K562 (cell line): ENCODE data around the gene CCDC136. TPM values are rescaled to one million over a fixed set of nuclear protein-coding genes. Genes with fewer than 3 reads are reported as not detected.

Source experiments
- HDAC2 ChIP-seq: fragments of 450-650 bp; IDR thresholded peaks from 2 replicates; pipeline ENCODE4 v1.6.1; 2016; ENCODE audit warnings: mild to moderate bottlenecking
- HINFP ChIP-seq: fragments of 450-650 bp; conservative IDR thresholded peaks from 2 replicates; pipeline ENCODE4 v1.6.1; 2016; ENCODE audit warnings: missing genetic modification characterization, low read depth, mild to moderate bottlenecking, control low read depth, missing compliant biosample characterization
- HIVEP1 ChIP-seq: fragments of 250-450 bp; sonication (Bioruptor Pico); IDR thresholded peaks from 2 replicates; pipeline ENCODE4 v1.4.0; 2020; ENCODE audit warnings: mild to moderate bottlenecking
- KHSRP ChIP-seq: fragments of 450-650 bp; IDR thresholded peaks from 2 replicates; pipeline ENCODE4 v1.6.1; 2017
- MTA3 ChIP-seq: fragments of 450-650 bp; formaldehyde crosslinking; IDR thresholded peaks from 2 replicates; pipeline ENCODE4 v1.6.1; 2017; ENCODE audit warnings: mild to moderate bottlenecking, borderline replicate concordance
- MXD1 ChIP-seq: fragments of 250-450 bp; sonication (Bioruptor Pico); IDR thresholded peaks from 2 replicates; pipeline ENCODE4 v1.8.0; 2021; ENCODE audit warnings: borderline replicate concordance, mild to moderate bottlenecking, moderate library complexity; ENCODE audit not compliant: poor library complexity, severe bottlenecking
- PHTF2 ChIP-seq: fragments of 250-450 bp; sonication (Bioruptor Pico); IDR thresholded peaks from 2 replicates; pipeline ENCODE4 v1.5.0; 2021; ENCODE audit warnings: mild to moderate bottlenecking
- POLR2B ChIP-seq: fragments of 450-650 bp; IDR thresholded peaks from 2 replicates; pipeline ENCODE4 v1.6.1; 2018; ENCODE audit warnings: low read depth; ENCODE audit not compliant: partially characterized antibody
- POLR2H ChIP-seq: IDR thresholded peaks from 2 replicates; pipeline ENCODE4 v1.6.1; 2016; ENCODE audit warnings: missing genetic modification characterization, low read depth, mild to moderate bottlenecking, control low read depth, missing compliant biosample characterization, moderate library complexity
- PTBP1 ChIP-seq: fragments of 200-400 bp; formaldehyde crosslinking; IDR thresholded peaks from 2 replicates; pipeline ENCODE4 v1.6.1; 2017; ENCODE audit warnings: low read depth, low read length
- SMAD3 ChIP-seq: fragments of 450-650 bp; formaldehyde crosslinking; conservative IDR thresholded peaks from 2 replicates; pipeline ENCODE4 v1.4.0; 2020; ENCODE audit warnings: mild to moderate bottlenecking
- SMC3 ChIP-seq: conservative IDR thresholded peaks from 2 replicates; pipeline ENCODE4 v1.6.1; 2011; ENCODE audit warnings: low read depth, low read length, improper control_type of control experiment; ENCODE audit not compliant: insufficient read depth
- SNRNP70 ChIP-seq: fragments of 200-400 bp; formaldehyde crosslinking; optimal IDR thresholded peaks from 2 replicates; pipeline ENCODE3; 2017; ENCODE audit warnings: low read depth, low read length
- YBX1 ChIP-seq: fragments of 450-650 bp; IDR thresholded peaks from 2 replicates; pipeline ENCODE4 v1.7.1; 2016; ENCODE audit warnings: mild to moderate bottlenecking
- ZNF184 ChIP-seq: sonication (generic); formaldehyde crosslinking; IDR thresholded peaks from 2 replicates; pipeline ENCODE4 v1.5.0; 2020; ENCODE audit warnings: missing genetic modification reagents
- ZNF780A ChIP-seq: fragments of 250-450 bp; sonication (Bioruptor Pico); IDR thresholded peaks from 2 replicates; pipeline ENCODE4 v1.5.0; 2021; ENCODE audit warnings: mild to moderate bottlenecking
- polyA plus RNA-seq, 8 experiments: library from polyadenylated mRNA; depleted of rRNA in 4 of 8; stranded (reverse) in 5 of 8; unstranded in 3 of 8; fragments of >200 nt; fragmentation: Nextera tagmentation in 2 of 8; fragmentation: Illumina TruSeq in 1 of 8; extraction: Ambion mirVana in 2 of 8; extraction: Trizol in 1 of 8; gene quantifications; 2 replicates each; pipeline versions ENCODE4 v1.2.1 to v1.2.3, GENCODE V29; 2011 to 2014; ENCODE audit warnings: inconsistent platforms in 1 of 8, missing spikeins in 1 of 8
- total RNA-seq, 7 experiments: library from RNA; depleted of rRNA in 6 of 7; stranded (reverse); fragments of >200 nt in 6 of 7; fragmentation: Illumina TruSeq in 2 of 7; extraction: Trizol in 2 of 7; gene quantifications; 2 replicates each; pipeline versions ENCODE4 v1.2.1 to v1.2.3, GENCODE V29; 2011 to 2021; ENCODE audit warnings: low replicate concordance in 1 of 7
- TF ChIP-seq, protein P1 (sequence below): fragments of 450-650 bp; formaldehyde crosslinking; IDR thresholded peaks from 2 replicates; pipeline ENCODE4 v1.4.0; 2020; ENCODE audit warnings: mild to moderate bottlenecking, moderate library complexity
- TF ChIP-seq, protein P2 (sequence below): fragments of 250-450 bp; sonication (Bioruptor Pico); IDR thresholded peaks from 2 replicates; pipeline ENCODE4 v1.4.0; 2020; ENCODE audit warnings: mild to moderate bottlenecking, moderate library complexity

The CCDC136 gene
- total and polyA plus RNA-seq, 9 of the 15 experiments (the other 6 are each of a cell fraction or from before 2014, with no cell fraction given), result 2.4 to 40.8 (median 26.5) TPM

- TF ChIP-seq, protein P1, sequence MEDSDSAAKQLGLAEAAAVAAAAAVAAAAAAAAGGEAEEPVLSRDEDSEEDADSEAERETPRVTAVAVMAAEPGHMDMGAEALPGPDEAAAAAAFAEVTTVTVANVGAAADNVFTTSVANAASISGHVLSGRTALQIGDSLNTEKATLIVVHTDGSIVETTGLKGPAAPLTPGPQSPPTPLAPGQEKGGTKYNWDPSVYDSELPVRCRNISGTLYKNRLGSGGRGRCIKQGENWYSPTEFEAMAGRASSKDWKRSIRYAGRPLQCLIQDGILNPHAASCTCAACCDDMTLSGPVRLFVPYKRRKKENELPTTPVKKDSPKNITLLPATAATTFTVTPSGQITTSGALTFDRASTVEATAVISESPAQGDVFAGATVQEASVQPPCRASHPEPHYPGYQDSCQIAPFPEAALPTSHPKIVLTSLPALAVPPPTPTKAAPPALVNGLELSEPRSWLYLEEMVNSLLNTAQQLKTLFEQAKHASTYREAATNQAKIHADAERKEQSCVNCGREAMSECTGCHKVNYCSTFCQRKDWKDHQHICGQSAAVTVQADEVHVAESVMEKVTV (CRISPR knock-in tag), result no peak
- TF ChIP-seq ZNF780A (CRISPR knock-in tag), result no peak
- TF ChIP-seq, protein P2, sequence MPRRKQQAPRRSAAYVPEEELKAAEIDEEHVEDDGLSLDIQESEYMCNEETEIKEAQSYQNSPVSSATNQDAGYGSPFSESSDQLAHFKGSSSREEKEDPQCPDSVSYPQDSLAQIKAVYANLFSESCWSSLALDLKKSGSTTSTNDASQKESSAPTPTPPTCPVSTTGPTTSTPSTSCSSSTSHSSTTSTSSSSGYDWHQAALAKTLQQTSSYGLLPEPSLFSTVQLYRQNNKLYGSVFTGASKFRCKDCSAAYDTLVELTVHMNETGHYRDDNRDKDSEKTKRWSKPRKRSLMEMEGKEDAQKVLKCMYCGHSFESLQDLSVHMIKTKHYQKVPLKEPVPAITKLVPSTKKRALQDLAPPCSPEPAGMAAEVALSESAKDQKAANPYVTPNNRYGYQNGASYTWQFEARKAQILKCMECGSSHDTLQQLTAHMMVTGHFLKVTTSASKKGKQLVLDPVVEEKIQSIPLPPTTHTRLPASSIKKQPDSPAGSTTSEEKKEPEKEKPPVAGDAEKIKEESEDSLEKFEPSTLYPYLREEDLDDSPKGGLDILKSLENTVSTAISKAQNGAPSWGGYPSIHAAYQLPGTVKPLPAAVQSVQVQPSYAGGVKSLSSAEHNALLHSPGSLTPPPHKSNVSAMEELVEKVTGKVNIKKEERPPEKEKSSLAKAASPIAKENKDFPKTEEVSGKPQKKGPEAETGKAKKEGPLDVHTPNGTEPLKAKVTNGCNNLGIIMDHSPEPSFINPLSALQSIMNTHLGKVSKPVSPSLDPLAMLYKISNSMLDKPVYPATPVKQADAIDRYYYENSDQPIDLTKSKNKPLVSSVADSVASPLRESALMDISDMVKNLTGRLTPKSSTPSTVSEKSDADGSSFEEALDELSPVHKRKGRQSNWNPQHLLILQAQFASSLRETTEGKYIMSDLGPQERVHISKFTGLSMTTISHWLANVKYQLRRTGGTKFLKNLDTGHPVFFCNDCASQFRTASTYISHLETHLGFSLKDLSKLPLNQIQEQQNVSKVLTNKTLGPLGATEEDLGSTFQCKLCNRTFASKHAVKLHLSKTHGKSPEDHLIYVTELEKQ (CRISPR knock-in tag), result 0 out of 2 replicates have a peak, but pooled peaks have one; percentile 38
- no peak for TF ChIP-seq SMC3
- no peak for TF ChIP-seq HINFP (tag)
- peak; percentile 49; the same call in 1 of the 2 replicates for TF ChIP-seq HDAC2
- TF ChIP-seq PTBP1, result 0 out of 2 replicates have a peak, but pooled peaks have one; percentile 39
- no peak for TF ChIP-seq SMAD3
- TF ChIP-seq SNRNP70, result no peak
- no peak for TF ChIP-seq KHSRP
- TF ChIP-seq ZNF184 (CRISPR knock-in tag), result no peak
- no peak for TF ChIP-seq HIVEP1 (CRISPR knock-in tag)
- TF ChIP-seq POLR2B, result no peak
- TF ChIP-seq POLR2H (tag), result no peak
- TF ChIP-seq MXD1, result no peak
- TF ChIP-seq MTA3, result 0 out of 2 replicates have a peak, but pooled peaks have one; percentile 53
- TF ChIP-seq YBX1, result no peak
- TF ChIP-seq PHTF2, result no peak
Measured at GRCh38 chr7:128812514-128813168, 20.9 kb downstream of the CCDC136 start (continued).
